Panc1 (cell line): ENCODE measurements around the gene MYO18B.

ENCODE experiments used
- CTCF ChIP-seq: fragments of 450-650 bp; IDR thresholded peaks from 2 replicates; pipeline ENCODE4 v1.5.1; 2017; ENCODE audit warnings: mild to moderate bottlenecking
- REST ChIP-seq, 2 experiments: IDR thresholded peaks; 2 replicates each; pipeline ENCODE4 v1.6.1; 2011 to 2012; ENCODE audit warnings: low read depth in 2 of 2, control low read depth in 1 of 2, low read length in 1 of 2, mild to moderate bottlenecking in 1 of 2, moderate library complexity in 1 of 2; ENCODE audit not compliant: insufficient read depth in 1 of 2

GRCh38 chr22:25711491-25711890 lies 30.5 kb upstream of the MYO18B start:
- TF ChIP-seq REST (IDR thresholded peaks at IDR 0.05; ENCODE audit: insufficient read depth in 1 of 2, low read depth in 2 of 2, low read length in 1 of 2) (no peak), CTCF (no peak)
